ENCODE results near the gene KHDC4. TPM values are rescaled to one million over a fixed set of nuclear protein-coding genes. Genes with fewer than 3 reads are reported as not detected.

Gene KHDC4
- total and polyA plus RNA-seq, 2 experiments from 2014 or later = 47.1 to 57.7 TPM

- peaks cover 13% of the 10 kb centered on the region for H3K27me3 Mint-ChIP-seq (ENCODE audit: insufficient read depth, low read depth, poor library complexity)
- 0 out of 2 replicates have a peak, but pooled peaks cover 8% of the 10 kb centered on the region for H3F3A ChIP-seq (replicated peaks; ENCODE audit: low read depth)
- DNase-seq (ENCODE audit: low spot score) (no peak), ATAC-seq (no peak)
- no peaks in the 10 kb centered on the region for H3K9me2 ChIP-seq (ENCODE audit: insufficient read depth)
- H3K36me3 ChIP-seq (ENCODE audit: insufficient read depth) = peaks cover 32% of the 10 kb centered on the region
- H3K79me2 ChIP-seq (replicated peaks; ENCODE audit: insufficient read depth) = no peaks in the 10 kb centered on the region
- no peak overlapping the region for H3K27ac ChIP-seq (ENCODE audit: low read depth)
- no peaks in the 10 kb centered on the region for H3K9me3 Mint-ChIP-seq
- H3K27me3 ChIP-seq (ENCODE audit: insufficient read depth) = no peaks in the 10 kb centered on the region
- no peak overlapping the region for H3K4me3 Mint-ChIP-seq
- H3K27ac Mint-ChIP-seq = no peak overlapping the region
- peaks cover 14% of the 10 kb centered on the region for H3K4me1 ChIP-seq (ENCODE audit: insufficient read depth)
- peaks cover 31% of the 10 kb centered on the region for H3K4me1 Mint-ChIP-seq
- no peak overlapping the region for H3K4me2 ChIP-seq
- no peak overlapping the region for H2AFZ ChIP-seq
- no peak for TF ChIP-seq STAT1 (IDR thresholded peaks at IDR 0.05; ENCODE audit: unreplicated experiment)
- no peak for TF ChIP-seq CTCF (conservative IDR thresholded peaks at IDR 0.05; ENCODE audit: low read depth in 2 of 2)
- no peak for TF ChIP-seq REST (IDR thresholded peaks at IDR 0.05; ENCODE audit: unreplicated experiment)
- no peak for TF ChIP-seq ZNF331 (CRISPR knock-in tag; IDR thresholded peaks at IDR 0.05; ENCODE audit: low read depth)
- no peak for TF ChIP-seq ZNF462 (CRISPR knock-in tag; IDR thresholded peaks at IDR 0.05)
- no peak for TF ChIP-seq EZH2 (IDR thresholded peaks at IDR 0.05; ENCODE audit: low read depth, unreplicated experiment)
- TF ChIP-seq ETS1 (IDR thresholded peaks at IDR 0.05) = no peak
- TF ChIP-seq EZH2phosphoT487 (IDR thresholded peaks at IDR 0.05; ENCODE audit: unreplicated experiment) = no peak
- TF ChIP-seq JUNB (IDR thresholded peaks at IDR 0.05; ENCODE audit: unreplicated experiment) = no peak
- TF ChIP-seq POLR2AphosphoS5 (IDR thresholded peaks at IDR 0.05; ENCODE audit: low read depth) = no peak
- TF ChIP-seq CREB1 (CRISPR knock-in tag; IDR thresholded peaks at IDR 0.05; ENCODE audit: low read depth) = no peak
- TF ChIP-seq ZNF114 (CRISPR knock-in tag; IDR thresholded peaks at IDR 0.05) = no peak
- TF ChIP-seq NANOG (IDR thresholded peaks at IDR 0.05; ENCODE audit: borderline replicate concordance) = no peak
- H3K4me3 ChIP-seq = no peak overlapping the region
- peaks cover 58% of the 10 kb centered on the region for H3K36me3 Mint-ChIP-seq (ENCODE audit: low read depth)
- H4K20me1 ChIP-seq (replicated peaks; ENCODE audit: insufficient read depth) = peaks cover 11% of the 10 kb centered on the region; the same call in 1 of the 2 replicates
Observed at GRCh38 chr1:155947741-155948140, 13.5 kb upstream of the KHDC4 start.

Data from GM23338 (cell line).